Keratinocyte (primary cell): ENCODE data around the gene L3MBTL4. TPM values are rescaled to one million over a fixed set of nuclear protein-coding genes. Genes with fewer than 3 reads are reported as not detected.

ENCODE experiments used
- DNase-seq: peaks from one replicate; pipeline ENCODE4 v3.0.0-alpha.2; 2011; ENCODE audit warnings: low read depth, missing footprints, low spot score
- FAIRE-seq: peaks from 2 replicates; lab custom pipeline; 2011; peaks lifted over from hg19 to GRCh38; lab: Jason Lieb, UNC
- H2AFZ ChIP-seq: 2 replicates; pipeline ENCODE4 v1.6.0; 2012; ENCODE audit warnings: low read length, control low read depth, inconsistent platforms; ENCODE audit not compliant: control insufficient read depth
- H3K27ac ChIP-seq: 2 replicates; pipeline ENCODE4 v1.5.1; 2011; ENCODE audit warnings: low read length; ENCODE audit not compliant: control insufficient read depth, insufficient read depth
- H3K27me3 ChIP-seq: 3 replicates; pipeline ENCODE4 v1.6.0; 2011; ENCODE audit warnings: low read length; ENCODE audit not compliant: control insufficient read depth, insufficient read depth; ENCODE audit errors: extremely low read depth
- H3K36me3 ChIP-seq, 2 experiments: 2 replicates in 1 of 2; 3 replicates in 1 of 2; pipeline ENCODE4 v1.5.1; 2011; ENCODE audit warnings: low read length in 2 of 2, mild to moderate bottlenecking in 1 of 2; ENCODE audit not compliant: control insufficient read depth in 2 of 2, insufficient read depth in 2 of 2; ENCODE audit errors: extremely low read depth in 1 of 2
- H3K4me1 ChIP-seq: 3 replicates; pipeline ENCODE4 v1.5.1; 2011; ENCODE audit warnings: low read length; ENCODE audit not compliant: control insufficient read depth, insufficient read depth; ENCODE audit errors: extremely low read depth
- H3K4me2 ChIP-seq: 3 replicates; pipeline ENCODE4 v1.6.0; 2011; ENCODE audit warnings: low read depth, low read length; ENCODE audit not compliant: control insufficient read depth, insufficient read depth; ENCODE audit errors: extremely low read depth
- H3K4me3 ChIP-seq, 3 experiments: fragments of 200-600 bp in 1 of 3; sonication (generic) in 1 of 3; 2 replicates in 2 of 3; 3 replicates in 1 of 3; pipeline ENCODE4 v1.5.1; 2011 to 2016; ENCODE audit warnings: low read length in 3 of 3, mild to moderate bottlenecking in 3 of 3, control low read depth in 2 of 3, inconsistent platforms in 1 of 3, low read depth in 1 of 3, mixed read lengths in 1 of 3, mixed run types in 1 of 3, moderate library complexity in 1 of 3; ENCODE audit not compliant: control insufficient read depth in 2 of 3, insufficient read depth in 2 of 3; ENCODE audit errors: extremely low read depth in 1 of 3
- H3K79me2 ChIP-seq: 2 replicates; pipeline ENCODE4 v1.6.0; 2012; ENCODE audit warnings: low read length; ENCODE audit not compliant: control insufficient read depth, insufficient read depth
- H3K9ac ChIP-seq: 3 replicates; pipeline ENCODE4 v1.6.0; 2011; ENCODE audit warnings: low read length; ENCODE audit not compliant: control insufficient read depth, insufficient read depth; ENCODE audit errors: extremely low read depth
- H3K9me1 ChIP-seq: 3 replicates; pipeline ENCODE4 v1.6.0; 2011; ENCODE audit warnings: low read length; ENCODE audit not compliant: control insufficient read depth, insufficient read depth; ENCODE audit errors: extremely low read depth
- H3K9me3 ChIP-seq: 2 replicates; pipeline ENCODE4 v1.5.1; 2012; ENCODE audit warnings: low read depth, low read length; ENCODE audit not compliant: control insufficient read depth
- H4K20me1 ChIP-seq: 3 replicates; pipeline ENCODE4 v1.6.0; 2011; ENCODE audit warnings: low read length; ENCODE audit not compliant: control insufficient read depth, insufficient read depth; ENCODE audit errors: extremely low read depth
- EZH2 ChIP-seq: IDR thresholded peaks from one replicate; pipeline ENCODE4 v1.6.1; 2012; ENCODE audit warnings: inconsistent platforms, mild to moderate bottlenecking, low read length, moderate library complexity
- dilution Hi-C: fragments of 300-500 bp; cut with MboI; formaldehyde crosslinking; loops from one replicate; pipeline ENCODE4 v1.7.0; 2020; ENCODE audit warnings: low sequenced_read_pairs; ENCODE audit not compliant: extremely low pct_ligation_motif_present
- polyA plus RNA-seq, 5 experiments: library from polyadenylated mRNA; depleted of rRNA in 3 of 5; stranded (reverse) in 3 of 5; stranded (forward) in 1 of 5; unstranded in 1 of 5; fragments of >200 nt; gene quantifications; 1 replicate in 1 of 5; 2 replicates in 3 of 5; 3 replicates in 1 of 5; pipeline versions ENCODE4 v1.2.1 to v1.2.3, GENCODE V29; 2011 to 2012; ENCODE audit warnings: missing spikeins in 2 of 5, low read depth in 1 of 5, low replicate concordance in 1 of 5
- TF ChIP-seq, protein P1 (sequence below), 3 experiments: IDR thresholded peaks in 1 of 3; conservative IDR thresholded peaks in 1 of 3; optimal IDR thresholded peaks in 1 of 3; 2 replicates in 2 of 3; 3 replicates in 1 of 3; pipeline versions ENCODE3 to v1.5.1; 2011; ENCODE audit warnings: low read length in 3 of 3, mild to moderate bottlenecking in 3 of 3, moderate library complexity in 2 of 3, control low read depth in 1 of 3, inconsistent platforms in 1 of 3; ENCODE audit not compliant: insufficient read depth in 2 of 3; ENCODE audit errors: extremely low read depth in 1 of 3

Gene L3MBTL4
- polyA plus RNA-seq, 1 donor (not counting 4 experiments of a cell fraction or from before 2014, with no cell fraction given) = 0.17 TPM

GRCh38 chr18:6336239-6336638 is 78.5 kb downstream of the L3MBTL4 start:
- TF ChIP-seq, protein P1, sequence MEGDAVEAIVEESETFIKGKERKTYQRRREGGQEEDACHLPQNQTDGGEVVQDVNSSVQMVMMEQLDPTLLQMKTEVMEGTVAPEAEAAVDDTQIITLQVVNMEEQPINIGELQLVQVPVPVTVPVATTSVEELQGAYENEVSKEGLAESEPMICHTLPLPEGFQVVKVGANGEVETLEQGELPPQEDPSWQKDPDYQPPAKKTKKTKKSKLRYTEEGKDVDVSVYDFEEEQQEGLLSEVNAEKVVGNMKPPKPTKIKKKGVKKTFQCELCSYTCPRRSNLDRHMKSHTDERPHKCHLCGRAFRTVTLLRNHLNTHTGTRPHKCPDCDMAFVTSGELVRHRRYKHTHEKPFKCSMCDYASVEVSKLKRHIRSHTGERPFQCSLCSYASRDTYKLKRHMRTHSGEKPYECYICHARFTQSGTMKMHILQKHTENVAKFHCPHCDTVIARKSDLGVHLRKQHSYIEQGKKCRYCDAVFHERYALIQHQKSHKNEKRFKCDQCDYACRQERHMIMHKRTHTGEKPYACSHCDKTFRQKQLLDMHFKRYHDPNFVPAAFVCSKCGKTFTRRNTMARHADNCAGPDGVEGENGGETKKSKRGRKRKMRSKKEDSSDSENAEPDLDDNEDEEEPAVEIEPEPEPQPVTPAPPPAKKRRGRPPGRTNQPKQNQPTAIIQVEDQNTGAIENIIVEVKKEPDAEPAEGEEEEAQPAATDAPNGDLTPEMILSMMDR (optimal IDR thresholded peaks at IDR 0.05 in 1 of 3, IDR thresholded peaks at IDR 0.05 in 1 of 3, conservative IDR thresholded peaks at IDR 0.05 in 1 of 3; ENCODE audit: extremely low read depth in 1 of 3, insufficient read depth in 2 of 3, low read length in 3 of 3) = no peak
- TF ChIP-seq EZH2 = no peak
- Histone ChIP-seq H3K4me2 (no peak overlapping the region), H3K27ac (no peak overlapping the region), H3K27me3 (no peaks in the 10 kb centered on the region), H3K9me1 (no peaks in the 10 kb centered on the region), H3K9ac (no peak overlapping the region), H2AFZ (no peak overlapping the region), H3K9me3 (no peaks in the 10 kb centered on the region), H4K20me1 (no peaks in the 10 kb centered on the region), H3K79me2 (no peaks in the 10 kb centered on the region), H3K36me3 (no peaks in the 10 kb centered on the region), H3K4me3 (no peak overlapping the region), H3K4me1 (no peaks in the 10 kb centered on the region)
- dilution Hi-C loops = no loop called here
- DNase-seq (no peak), FAIRE-seq (no peak)

DNA sequence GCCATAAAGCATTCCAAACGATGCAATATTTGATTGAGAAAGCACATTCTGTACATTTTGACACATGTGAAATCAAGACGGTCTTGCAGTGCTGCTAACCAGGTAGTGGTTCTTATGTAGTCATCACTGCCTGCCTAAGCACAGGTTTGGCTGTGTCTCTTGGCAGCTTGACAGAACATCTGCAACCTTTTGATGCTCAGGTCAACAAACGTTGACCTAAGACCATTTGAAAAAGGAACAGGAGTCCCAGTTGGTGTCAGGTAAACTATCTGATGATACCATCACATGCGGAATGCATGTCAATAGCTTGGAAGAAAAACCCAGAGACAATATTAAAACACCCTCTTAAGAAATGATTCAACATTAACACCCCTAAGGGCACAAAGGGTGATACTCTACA is 80.7 kb downstream of the L3MBTL4 start:
- no peaks in the 10 kb centered on the region for H3K9me3 ChIP-seq
- no peak overlapping the region for H3K27ac ChIP-seq
- no peak for TF ChIP-seq EZH2
- TF ChIP-seq, protein P1 (optimal IDR thresholded peaks at IDR 0.05 in 1 of 3, IDR thresholded peaks at IDR 0.05 in 1 of 3, conservative IDR thresholded peaks at IDR 0.05 in 1 of 3; ENCODE audit: extremely low read depth in 1 of 3, insufficient read depth in 2 of 3, low read length in 3 of 3) = no peak
- dilution Hi-C loops = no loop called here
- no peaks in the 10 kb centered on the region for H3K9me1 ChIP-seq
- H3K9ac ChIP-seq = no peak overlapping the region
- no peaks in the 10 kb centered on the region for H3K36me3 ChIP-seq
- no peaks in the 10 kb centered on the region for H4K20me1 ChIP-seq
- no peaks in the 10 kb centered on the region for H3K4me1 ChIP-seq
- no peak overlapping the region for H2AFZ ChIP-seq
- no peak for DNase-seq
- no peak for FAIRE-seq
- no peak overlapping the region for H3K4me3 ChIP-seq
- no peaks in the 10 kb centered on the region for H3K79me2 ChIP-seq
- H3K4me2 ChIP-seq = no peak overlapping the region
- no peaks in the 10 kb centered on the region for H3K27me3 ChIP-seq
